Suprapubic skin (tissue), 3 donors: ENCODE data around the gene TSSC4.

Source experiments
- EP300 ChIP-seq: sonication (generic); formaldehyde crosslinking; IDR thresholded peaks from one replicate; pipeline ENCODE4 v1.6.1; 2017; ENCODE audit warnings: antibody characterized with exemption
- POLR2A ChIP-seq, 2 donors: fragments of 450-650 bp; IDR thresholded peaks; one replicate each; pipeline ENCODE4 v1.6.1; 2017; ENCODE audit warnings: antibody characterized with exemption in 2 of 2, mild to moderate bottlenecking in 2 of 2, moderate library complexity in 2 of 2
- TF ChIP-seq, protein P1 (sequence below), 2 donors: fragments of 200-600 bp in 1 of 2; fragments of 450-650 bp in 1 of 2; sonication (generic) in 1 of 2; IDR thresholded peaks; one replicate each; pipeline ENCODE4 v1.5.1; 2016 to 2019; ENCODE audit warnings: antibody characterized with exemption in 2 of 2, mild to moderate bottlenecking in 1 of 2, moderate library complexity in 1 of 2

DNA sequence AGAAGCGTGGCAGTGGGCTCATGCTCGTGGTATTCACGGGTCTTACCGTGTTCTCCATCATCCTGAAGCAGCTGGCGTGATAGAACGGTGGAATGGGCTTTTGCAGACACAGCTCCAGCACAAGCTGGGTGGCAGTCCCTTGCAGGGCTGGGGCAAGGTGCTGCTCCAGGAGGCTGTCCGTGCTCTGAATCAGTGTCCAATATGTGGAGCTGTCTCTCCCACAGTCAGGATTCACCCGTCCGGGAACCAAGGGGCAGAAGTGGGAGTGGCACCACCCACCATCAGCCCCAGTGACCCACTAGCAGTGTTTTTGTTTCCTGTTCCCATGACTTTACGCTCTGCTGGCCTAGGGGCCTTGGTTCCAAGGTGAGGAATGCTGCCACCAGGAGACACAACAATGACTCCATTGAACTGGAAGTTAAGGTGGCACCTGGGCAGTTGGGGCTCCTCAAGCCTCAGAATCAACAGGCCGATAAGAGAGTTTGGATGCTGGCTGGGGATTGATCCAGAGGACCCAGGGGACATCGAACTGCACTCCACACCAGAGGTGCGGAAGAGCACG, 40.4 kb upstream of the TSSC4 start:
- TF ChIP-seq, protein P1, sequence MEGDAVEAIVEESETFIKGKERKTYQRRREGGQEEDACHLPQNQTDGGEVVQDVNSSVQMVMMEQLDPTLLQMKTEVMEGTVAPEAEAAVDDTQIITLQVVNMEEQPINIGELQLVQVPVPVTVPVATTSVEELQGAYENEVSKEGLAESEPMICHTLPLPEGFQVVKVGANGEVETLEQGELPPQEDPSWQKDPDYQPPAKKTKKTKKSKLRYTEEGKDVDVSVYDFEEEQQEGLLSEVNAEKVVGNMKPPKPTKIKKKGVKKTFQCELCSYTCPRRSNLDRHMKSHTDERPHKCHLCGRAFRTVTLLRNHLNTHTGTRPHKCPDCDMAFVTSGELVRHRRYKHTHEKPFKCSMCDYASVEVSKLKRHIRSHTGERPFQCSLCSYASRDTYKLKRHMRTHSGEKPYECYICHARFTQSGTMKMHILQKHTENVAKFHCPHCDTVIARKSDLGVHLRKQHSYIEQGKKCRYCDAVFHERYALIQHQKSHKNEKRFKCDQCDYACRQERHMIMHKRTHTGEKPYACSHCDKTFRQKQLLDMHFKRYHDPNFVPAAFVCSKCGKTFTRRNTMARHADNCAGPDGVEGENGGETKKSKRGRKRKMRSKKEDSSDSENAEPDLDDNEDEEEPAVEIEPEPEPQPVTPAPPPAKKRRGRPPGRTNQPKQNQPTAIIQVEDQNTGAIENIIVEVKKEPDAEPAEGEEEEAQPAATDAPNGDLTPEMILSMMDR (IDR thresholded peaks at IDR 0.05), result no peak
- TF ChIP-seq EP300 (no peak), POLR2A (IDR thresholded peaks at IDR 0.05) (no peak)
